T-helper 1 cell treated with Interleukin-12 subunit alpha and Interleukin-12 subunit beta and Interleukin-4 antibody, amounts not matched to agents 30 ng/mL and 1 ng/mL, for 36 hours (primary cell): ENCODE data around the gene CYP4F3. TPM values are rescaled to one million over a fixed set of nuclear protein-coding genes. Genes with fewer than 3 reads are reported as not detected.
"Not testable (repeated sequence)": the region's sequence is repeated elsewhere in the genome, so short reads cannot be mapped to it uniquely, and the experiment has no call there.

Experiments used
- intact Hi-C: fragments of 100-400 bp; cut with micrococcal nuclease; formaldehyde crosslinking; loops from one replicate; pipeline ENCODE4 v1.15.1; 2024
- total RNA-seq: library from RNA; stranded (reverse); gene quantifications from 2 replicates; pipeline ENCODE4 v1.2.3, GENCODE V29; 2022

The CYP4F3 gene
- total RNA-seq, 1 donor from 2014 or later = not detected

DNA sequence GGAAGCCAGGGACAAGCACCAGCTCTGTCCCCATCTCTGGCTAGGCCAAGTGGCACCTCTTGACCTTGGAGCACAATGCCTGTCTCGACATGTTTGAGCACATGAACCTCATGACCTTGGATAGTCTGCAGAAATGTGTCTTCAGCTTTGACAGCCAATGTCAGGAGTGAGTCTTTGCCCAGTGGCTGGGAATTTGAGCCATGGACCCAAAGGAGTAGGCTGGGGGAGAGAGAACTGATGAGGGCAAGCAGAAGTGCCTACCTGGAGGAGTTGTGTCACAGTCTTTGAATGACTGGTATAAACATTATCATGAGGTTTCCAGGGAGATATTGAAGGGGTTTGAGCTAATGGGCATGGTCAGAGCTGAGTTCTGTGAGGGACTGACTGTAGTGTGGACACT, 25.5 kb downstream of the CYP4F3 start:
- intact Hi-C loops = no loop called here

DNA sequence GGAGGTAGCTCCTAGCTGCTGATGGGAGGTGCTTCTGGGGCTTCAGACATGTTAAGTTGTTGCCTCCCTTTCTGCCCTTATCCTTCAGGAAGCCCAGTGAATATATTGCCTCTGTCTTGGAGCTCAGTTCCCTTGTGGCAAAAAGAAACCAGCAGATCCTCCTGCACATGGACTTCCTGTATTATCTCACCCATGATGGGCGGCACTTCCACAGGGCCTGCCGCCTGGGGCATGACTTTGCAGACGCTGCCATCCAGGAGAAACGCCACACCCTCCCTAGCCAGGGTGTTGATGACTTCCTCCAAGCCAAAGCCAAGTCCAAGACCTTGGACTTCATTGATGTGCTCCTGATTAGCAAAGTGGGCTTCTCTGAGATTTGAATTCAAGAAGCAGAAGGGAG, 26.2 kb downstream of the CYP4F3 start:
- intact Hi-C loops = no loop called here

DNA sequence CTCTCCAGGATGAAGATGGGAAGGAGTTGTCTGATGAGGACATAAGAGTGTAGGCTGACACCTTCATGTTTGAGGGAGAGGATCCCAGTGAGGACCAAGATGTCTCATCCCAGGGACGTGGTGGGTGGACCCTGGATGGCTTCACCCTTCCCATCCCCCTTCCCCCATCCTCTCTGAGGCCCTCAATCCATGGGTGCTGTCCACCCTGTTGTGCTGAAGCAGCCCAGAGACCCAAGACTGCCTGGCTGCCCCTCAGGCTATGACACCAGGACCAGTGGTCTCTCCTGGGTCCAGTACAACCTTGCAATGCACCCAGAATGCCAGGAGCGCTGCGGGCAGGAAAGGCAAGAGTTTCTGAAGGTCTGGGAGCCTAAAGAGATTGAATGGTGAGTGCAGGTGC, 28.7 kb downstream of the CYP4F3 start:
- intact Hi-C loops = no loop called here

DNA sequence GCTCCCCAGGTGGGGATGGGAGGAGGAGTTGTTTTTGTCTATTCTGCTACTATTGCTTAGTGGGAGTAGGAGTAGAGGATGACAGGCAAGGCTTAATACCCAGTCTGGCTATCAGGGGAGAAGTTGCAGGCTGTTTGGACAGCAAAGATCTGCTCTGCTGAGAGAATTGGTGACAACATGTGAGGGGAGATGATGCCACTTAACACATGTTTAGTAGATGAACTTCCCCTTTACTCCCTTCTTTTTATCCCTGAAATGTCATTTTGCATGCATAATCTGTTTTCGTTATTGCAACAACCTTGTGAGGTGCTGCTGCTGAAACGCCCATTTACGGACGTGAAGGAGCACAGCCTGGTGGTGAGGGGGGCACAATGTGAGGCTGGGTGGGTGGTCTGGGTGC, 29.2 kb downstream of the CYP4F3 start:
- intact Hi-C loops = no loop called here

DNA sequence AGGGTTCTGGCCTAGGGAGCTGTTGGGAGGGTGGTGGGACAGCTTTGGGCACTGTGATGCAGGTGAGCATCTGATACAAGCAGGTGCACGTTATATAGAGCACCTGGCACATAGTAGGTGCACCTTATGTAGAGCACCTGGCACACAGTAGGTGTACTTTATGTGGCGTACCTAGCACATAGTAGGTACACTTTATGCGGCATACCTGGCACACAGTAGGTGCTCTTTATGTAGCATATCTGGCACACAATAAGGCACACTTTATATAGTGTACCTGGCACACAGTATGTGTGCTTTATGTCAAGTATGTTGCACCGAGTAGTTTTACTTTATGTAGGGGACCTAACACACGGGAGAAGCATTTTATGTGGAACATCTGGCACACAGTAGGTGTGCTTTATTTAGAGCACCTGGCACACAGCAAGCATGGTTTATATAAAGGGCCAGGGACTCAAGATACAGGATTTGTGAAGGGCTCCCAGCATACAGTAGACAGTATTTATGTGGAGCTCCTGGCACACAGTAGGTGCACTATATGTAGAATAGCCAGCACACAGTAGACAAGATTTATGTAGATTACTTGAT, 30.6 kb downstream of the CYP4F3 start:
- intact Hi-C loops = no loop called here

DNA sequence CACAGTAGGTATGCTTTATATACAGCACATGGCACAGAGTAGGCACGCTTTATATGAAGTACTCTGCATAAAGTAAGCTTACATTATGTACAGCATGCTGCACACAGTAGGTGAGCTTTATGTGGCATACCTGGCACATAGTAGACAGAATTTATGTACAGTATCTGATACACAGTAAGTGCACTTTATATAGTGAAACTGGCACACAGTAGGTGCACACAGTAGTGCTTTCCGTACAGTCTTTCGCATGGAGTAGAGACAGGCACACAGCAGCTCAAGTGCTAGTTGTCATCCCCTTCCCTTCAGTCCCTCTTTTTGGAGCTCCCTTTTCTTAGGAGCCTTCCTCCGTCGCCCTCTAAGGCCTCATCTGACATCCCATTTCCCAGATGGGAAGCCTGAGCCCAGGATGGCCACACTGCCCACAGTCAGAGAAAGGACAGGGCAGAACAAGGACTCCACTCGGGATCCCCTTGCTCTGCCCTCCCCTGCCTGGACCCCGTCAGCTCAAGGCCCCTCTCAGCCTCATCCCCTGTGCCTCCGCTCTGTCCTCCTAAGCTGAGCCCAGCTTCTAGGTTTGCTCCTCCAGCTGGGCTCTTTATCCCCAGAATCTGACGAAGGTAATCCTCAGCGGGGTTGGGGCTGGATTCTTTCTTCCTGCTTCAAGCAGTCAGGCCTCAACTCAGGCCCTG, 31.3 kb downstream of the CYP4F3 start:
- intact Hi-C loops = no loop called here

DNA sequence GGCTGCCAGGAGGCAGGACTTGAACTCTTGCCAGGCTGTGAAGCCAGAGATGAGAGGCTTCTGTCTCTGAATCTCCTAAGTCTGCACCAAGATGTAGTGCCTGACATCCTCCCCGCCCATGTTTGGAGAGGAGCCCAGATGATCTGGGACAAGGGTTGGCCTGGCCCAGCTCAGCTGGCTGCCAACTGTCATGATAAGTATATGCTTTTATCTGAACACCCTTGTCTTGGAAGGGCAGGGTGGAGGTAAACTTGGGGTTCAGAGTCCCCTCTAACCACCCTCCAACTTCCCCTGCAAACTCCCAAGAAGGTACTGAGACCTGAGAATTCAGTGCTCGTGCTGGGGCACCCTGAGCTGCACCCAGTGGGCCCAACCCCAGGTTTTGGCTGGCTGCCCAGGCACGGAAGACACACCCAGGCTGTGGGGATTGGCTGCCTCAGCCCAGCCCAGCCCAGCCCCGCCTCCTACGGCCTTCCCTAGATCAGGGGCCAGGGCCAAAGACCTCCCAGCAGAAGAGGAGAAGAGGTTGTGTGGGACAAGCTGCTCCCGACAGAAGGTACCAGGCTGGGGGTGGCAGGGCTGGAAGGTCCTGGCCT, 32.0 kb downstream of the CYP4F3 start, which contains the start of gene CYP4F12:
CYP4F12 (plus strand) TSS at position 508 of the 596 bp plus-strand sequence. CDS start 443 bp downstream, outside the sequence.
- intact Hi-C loops = no loop called here

DNA sequence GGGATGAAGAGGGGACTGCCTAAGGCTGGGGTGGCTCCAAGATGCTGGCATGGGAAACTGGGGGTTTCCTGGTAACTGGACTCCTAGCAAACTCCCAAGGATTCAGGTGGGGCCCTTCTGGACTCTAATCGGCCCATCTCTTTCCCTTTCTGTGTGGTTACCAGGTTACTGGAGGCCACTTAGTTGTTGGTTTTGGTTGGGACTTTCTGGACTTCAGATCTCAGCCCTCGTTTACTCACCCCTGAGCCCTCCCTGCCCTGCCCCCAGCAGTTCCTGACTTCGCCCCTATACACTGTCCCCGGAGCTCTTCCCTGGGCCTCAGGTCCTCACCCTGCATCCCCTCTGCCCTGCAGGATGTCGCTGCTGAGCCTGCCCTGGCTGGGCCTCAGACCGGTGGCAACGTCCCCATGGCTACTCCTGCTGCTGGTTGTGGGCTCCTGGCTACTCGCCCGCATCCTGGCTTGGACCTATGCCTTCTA, 32.5 kb downstream of the CYP4F3 start:
- intact Hi-C loops = no loop called here

DNA sequence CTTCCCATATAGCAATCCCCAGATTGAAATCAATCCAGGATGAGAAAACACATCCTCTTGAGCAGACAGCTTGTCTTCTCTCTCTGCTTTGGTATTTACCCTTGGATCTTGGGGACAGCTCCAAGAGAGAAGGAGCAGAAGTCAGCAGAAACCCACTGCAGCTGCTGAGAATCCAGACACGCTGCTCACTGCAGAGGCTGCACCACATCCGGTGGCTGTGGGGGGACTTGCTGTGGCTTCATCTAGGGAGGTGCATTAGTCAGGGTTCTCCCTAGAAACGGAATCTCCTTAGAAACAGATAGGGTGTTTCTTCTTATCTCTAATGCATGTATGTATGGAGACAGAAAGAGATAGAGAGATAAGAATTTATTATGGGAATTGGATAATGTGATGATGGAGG, 34.9 kb downstream of the CYP4F3 start:
- intact Hi-C loops = no loop called here

DNA sequence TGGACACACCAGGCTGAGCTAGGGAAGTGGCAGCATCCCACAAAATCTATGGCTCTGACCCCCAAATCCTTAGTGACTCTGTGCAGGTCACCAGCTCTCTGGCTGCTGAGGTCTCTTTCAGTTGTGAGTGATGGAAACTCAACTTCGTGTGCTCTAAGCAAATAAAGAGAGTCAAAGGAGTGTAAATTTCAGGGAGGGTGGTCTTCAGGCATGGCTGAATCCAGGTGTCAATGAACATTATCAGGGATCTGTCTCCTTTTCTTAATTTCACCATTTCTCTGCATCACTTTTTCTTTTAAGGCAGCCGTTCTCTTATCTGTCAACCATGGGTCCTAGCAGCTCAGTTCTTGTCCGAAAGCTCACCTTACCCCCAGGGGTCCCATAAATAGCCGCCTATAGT, 38.4 kb downstream of the CYP4F3 start:
- intact Hi-C loops = no loop called here

DNA sequence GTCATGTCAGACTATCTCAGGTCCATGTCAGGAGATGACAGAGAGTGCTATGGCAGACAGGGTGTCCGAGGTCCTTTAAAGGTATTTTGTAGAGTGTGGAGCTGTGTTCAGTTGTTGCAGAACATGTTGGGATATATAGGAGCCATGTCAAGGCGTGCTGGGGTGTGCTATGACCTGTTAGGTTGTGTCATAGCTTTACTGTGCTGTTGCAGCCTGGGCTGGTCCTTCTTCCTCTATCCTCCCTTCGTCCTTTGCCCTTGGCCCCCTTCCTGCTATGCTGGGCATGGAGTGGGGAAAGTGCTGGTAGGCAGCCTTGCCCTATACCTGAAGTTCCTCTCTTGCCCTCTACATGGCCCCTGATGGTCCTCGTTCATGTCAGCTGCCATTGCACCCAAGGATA, 39.2 kb downstream of the CYP4F3 start:
- intact Hi-C loops = not testable (repeated sequence)

DNA sequence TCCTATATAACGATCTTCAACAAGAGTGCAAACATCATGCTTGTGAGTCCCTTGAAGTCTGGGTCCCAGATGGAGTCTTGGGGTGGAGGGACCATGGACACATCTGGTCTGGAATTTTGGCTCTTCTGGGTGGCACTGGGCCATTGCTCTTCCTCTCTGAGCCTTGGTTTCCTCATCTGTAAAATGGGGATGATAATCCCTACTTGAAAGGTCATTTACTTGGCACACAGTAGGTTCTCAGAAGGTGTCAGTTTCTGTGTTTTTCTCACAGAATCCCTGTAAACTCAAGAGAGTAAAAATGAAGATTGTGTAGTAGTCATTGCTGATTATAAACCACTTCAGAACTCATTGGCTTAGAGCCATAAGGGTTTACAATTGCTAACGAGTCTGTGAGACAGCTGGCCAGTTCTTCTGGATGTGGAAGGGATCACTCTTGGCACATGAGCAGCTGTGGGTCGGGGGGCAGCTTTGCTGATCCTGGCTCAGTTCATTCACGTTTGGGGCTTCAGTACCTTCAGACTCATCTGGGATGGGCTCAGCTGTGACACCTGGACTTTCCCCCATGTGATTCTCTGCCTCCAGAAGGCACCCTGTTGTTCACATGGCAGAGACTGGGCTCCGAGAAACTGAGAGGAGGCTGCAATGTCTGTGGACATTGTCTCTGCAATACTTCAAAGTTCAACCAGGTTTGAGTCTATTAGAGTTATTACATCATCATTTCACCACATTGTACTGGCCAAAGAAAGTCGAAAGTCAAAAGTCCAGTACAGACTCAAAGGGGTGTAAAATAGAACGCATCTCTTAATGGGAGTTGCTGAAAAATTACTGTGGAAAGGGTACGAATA, 40.0 kb downstream of the CYP4F3 start:
- intact Hi-C loops = no loop called here

DNA sequence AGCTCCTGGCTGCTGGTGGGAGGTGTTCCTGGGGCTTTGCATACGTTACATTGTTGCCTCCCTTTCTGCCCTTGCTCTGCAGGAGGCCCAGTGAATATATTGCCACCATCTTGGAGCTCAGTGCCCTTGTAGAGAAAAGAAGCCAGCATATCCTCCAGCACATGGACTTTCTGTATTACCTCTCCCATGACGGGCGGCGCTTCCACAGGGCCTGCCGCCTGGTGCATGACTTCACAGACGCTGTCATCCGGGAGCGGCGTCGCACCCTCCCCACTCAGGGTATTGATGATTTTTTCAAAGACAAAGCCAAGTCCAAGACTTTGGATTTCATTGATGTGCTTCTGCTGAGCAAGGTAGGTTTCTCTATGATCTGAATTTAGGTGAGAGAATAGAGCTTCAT, 42.7 kb downstream of the CYP4F3 start:
- intact Hi-C loops = no loop called here

DNA sequence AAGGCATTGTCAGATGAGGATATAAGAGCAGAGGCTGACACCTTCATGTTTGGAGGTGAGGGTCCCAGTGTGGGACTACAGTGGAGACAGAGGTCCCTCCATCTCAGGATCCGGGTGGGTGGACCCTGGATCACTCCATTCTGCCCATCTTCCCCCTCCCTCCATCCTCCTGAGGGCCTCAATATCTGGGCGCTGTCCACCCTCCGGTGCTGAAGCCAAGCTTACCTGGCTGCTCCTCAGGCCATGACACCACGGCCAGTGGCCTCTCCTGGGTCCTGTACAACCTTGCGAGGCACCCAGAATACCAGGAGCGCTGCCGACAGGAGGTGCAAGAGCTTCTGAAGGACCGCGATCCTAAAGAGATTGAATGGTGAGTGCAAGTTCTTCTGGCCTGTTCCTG, 44.1 kb downstream of the CYP4F3 start:
- intact Hi-C loops = no loop called here

DNA sequence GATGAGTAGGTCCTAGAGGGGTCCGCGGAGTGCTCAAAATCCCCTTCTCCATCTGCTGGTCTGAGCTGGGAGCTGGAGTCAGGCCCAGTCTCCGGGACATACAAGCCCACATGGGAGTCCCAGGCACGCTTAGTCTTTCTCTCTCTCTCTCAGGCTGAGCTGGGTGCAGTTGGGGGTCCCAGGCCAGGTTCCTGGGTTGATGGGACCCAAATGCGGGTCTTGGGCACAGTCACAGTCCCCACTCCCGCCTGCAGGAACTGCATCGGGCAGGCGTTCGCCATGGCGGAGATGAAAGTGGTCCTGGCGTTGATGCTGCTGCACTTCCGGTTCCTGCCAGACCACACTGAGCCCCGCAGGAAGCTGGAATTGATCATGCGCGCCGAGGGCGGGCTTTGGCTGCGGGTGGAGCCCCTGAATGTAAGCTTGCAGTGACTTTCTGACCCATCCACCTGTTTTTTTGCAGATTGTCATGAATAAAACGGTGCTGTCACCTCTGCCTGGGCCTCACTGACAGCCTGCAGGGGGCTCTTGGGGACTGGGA, 56.0 kb downstream of the CYP4F3 start:
- intact Hi-C loops = no loop called here

DNA sequence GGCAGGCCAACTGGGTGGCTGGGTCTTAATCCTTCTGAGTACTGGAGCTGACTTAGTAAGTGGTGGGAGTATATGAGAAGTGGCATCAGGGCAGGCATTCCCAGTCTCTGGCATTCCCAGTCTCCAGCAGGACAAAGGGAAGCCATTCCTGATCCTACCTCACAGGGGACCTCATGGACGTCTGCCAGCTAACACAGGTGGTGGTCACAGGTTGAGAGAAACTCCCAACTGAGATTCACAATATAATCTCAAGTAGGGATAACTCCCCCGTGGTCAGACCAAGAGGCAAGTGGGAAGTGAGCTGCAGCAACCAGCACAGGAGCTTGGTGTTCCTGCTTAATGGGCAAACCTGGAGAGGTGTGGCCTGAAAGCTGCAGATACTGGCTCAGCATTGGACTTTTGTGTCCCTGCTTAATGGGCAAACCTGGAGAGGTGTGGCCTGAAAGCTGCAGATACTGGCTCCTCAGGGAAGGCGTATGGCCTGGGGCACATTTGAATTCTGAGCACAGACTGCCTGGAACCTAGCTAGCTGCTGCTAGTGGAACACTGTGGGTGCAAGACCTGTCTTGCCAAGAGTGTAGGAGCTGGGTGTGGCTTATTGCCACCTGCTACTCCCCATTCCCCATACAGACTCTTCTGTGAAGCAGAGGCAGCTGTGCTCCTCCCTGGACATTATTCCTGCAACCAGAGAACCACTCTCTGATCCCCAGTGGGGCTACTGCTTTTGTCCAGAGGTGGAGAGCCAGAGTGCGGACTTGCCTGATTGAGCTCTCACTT, 61.2 kb downstream of the CYP4F3 start:
- intact Hi-C loops = no loop called here

DNA sequence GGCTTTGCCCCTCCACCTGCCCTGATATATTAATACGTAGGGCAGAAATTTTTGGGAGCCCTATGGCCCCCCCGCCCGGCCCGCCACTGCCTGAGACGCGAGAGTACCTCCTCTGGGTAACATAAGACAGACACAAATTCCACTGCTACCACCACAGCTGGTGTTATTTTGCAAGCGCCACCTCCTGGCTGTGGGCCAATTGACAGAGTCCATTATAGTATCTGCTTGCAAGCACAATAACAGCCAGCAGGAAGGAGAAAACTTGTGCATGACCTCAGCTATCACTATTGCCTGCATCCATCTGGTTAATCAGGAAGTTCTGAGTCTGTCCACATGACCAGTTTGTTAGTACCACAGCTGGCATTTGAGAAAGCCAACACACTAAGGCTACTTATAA, 61.8 kb downstream of the CYP4F3 start:
- intact Hi-C loops = no loop called here
